LNCAP (cell line): ENCODE results near the gene CLCN1.

Source experiments
- CTCF ChIP-seq: fragments of 450-650 bp; IDR thresholded peaks from 2 replicates; pipeline ENCODE4 v1.5.1; 2017; ENCODE audit warnings: mild to moderate bottlenecking

Gene CLCN1

GRCh38 chr7:143384661-143385631 is 69.0 kb downstream of the CLCN1 start:
- TF ChIP-seq CTCF = no peak

GRCh38 chr7:143385891-143386781 is 70.2 kb downstream of the CLCN1 start:
- no peak for TF ChIP-seq CTCF

- TF ChIP-seq CTCF = no peak
Measured at GRCh38 chr7:143387156-143387975, 71.5 kb downstream of the CLCN1 start.

- TF ChIP-seq CTCF = no peak
Measured at GRCh38 chr7:143388051-143388450, 72.1 kb downstream of the CLCN1 start.

- TF ChIP-seq CTCF = no peak
Measured at GRCh38 chr7:143388491-143389101, 72.7 kb downstream of the CLCN1 start.

GRCh38 chr7:143389316-143390103 is 73.6 kb downstream of the CLCN1 start:
- TF ChIP-seq CTCF = no peak
